Mesothelial cell of epicardium (in vitro differentiated cells): ENCODE measurements around the gene LTA. TPM values are rescaled to one million over a fixed set of nuclear protein-coding genes. Genes with fewer than 3 reads are reported as not detected.

Source experiments
- DNase-seq, 2 experiments: peaks; one replicate each; pipeline ENCODE4 v3.0.0; 2021; ENCODE audit warnings: low spot score in 2 of 2; ENCODE audit not compliant: unreplicated experiment in 2 of 2
- H3K27ac Mint-ChIP-seq: 2 replicates; pipeline ENCODE4 v1.8.0; 2021; ENCODE audit warnings: mixed read lengths
- H3K27me3 Mint-ChIP-seq: 2 replicates; pipeline ENCODE4 v1.8.0; 2021; ENCODE audit warnings: low read depth, mixed read lengths
- H3K36me3 Mint-ChIP-seq: 2 replicates; pipeline ENCODE4 v1.8.0; 2021; ENCODE audit warnings: mixed read lengths
- H3K4me1 Mint-ChIP-seq: 2 replicates; pipeline ENCODE4 v1.8.0; 2021; ENCODE audit warnings: mixed read lengths
- H3K4me3 Mint-ChIP-seq: 2 replicates; pipeline ENCODE4 v1.8.0; 2021; ENCODE audit warnings: mild to moderate bottlenecking, moderate library complexity, mixed read lengths
- H3K9me3 Mint-ChIP-seq: 2 replicates; pipeline ENCODE4 v1.8.0; 2021; ENCODE audit warnings: mixed read lengths
- CTCF ChIP-seq: fragments of 200-600 bp; sonication (generic); IDR thresholded peaks from one replicate; pipeline ENCODE4 v1.5.0; 2021; ENCODE audit warnings: antibody characterized with exemption; ENCODE audit not compliant: unreplicated experiment
- total RNA-seq: library from RNA; stranded (reverse); gene quantifications from 3 replicates; pipeline ENCODE4 v1.2.1, GENCODE V29; 2021

The LTA gene
- total RNA-seq, 1 donor from 2014 or later = 0.16 TPM

- Mint-ChIP-seq H3K4me1 (no peaks in the 10 kb centered on the region), H3K9me3 (no peaks in the 10 kb centered on the region), H3K27ac (no peak overlapping the region), H3K36me3 (no peaks in the 10 kb centered on the region), H3K27me3 (no peaks in the 10 kb centered on the region), H3K4me3 (no peak overlapping the region)
- TF ChIP-seq CTCF = peak; percentile 25
- no peak for DNase-seq
These were observed 24.9 kb downstream of the LTA start for GRCh38 chr6:31597006-31597405.

GRCh38 chr6:31607317-31607716 lies 35.2 kb downstream of the LTA start:
- TF ChIP-seq CTCF = no peak
- Mint-ChIP-seq H3K36me3 (no peaks in the 10 kb centered on the region), H3K27me3 (no peaks in the 10 kb centered on the region), H3K9me3 (no peaks in the 10 kb centered on the region), H3K4me1 (peaks cover 15% of the 10 kb centered on the region), H3K4me3 (no peak overlapping the region), H3K27ac (no peak overlapping the region)
- no peak for DNase-seq

GRCh38 chr6:31609519-31610406 lies 37.7 kb downstream of the LTA start:
- no peak overlapping the region for H3K4me3 Mint-ChIP-seq
- no peak for TF ChIP-seq CTCF
- no peaks in the 10 kb centered on the region for H3K9me3 Mint-ChIP-seq
- H3K27ac Mint-ChIP-seq = peak overlapping the region; percentile 37
- H3K36me3 Mint-ChIP-seq = no peaks in the 10 kb centered on the region
- H3K4me1 Mint-ChIP-seq = peaks cover 24% of the 10 kb centered on the region
- no peaks in the 10 kb centered on the region for H3K27me3 Mint-ChIP-seq
- no peak for DNase-seq

- Mint-ChIP-seq H3K27ac (peak overlapping the region; percentile 1), H3K9me3 (no peaks in the 10 kb centered on the region), H3K4me1 (peaks cover 32% of the 10 kb centered on the region), H3K36me3 (no peaks in the 10 kb centered on the region), H3K27me3 (no peaks in the 10 kb centered on the region), H3K4me3 (no peak overlapping the region)
- DNase-seq = no peak
- no peak for TF ChIP-seq CTCF
These were observed 38.9 kb downstream of the LTA start for GRCh38 chr6:31610968-31611367.

GRCh38 chr6:31614075-31614619 lies 42.1 kb downstream of the LTA start:
- no peak for DNase-seq
- H3K9me3 Mint-ChIP-seq = no peaks in the 10 kb centered on the region
- peak overlapping the region; percentile 21 for H3K27ac Mint-ChIP-seq
- no peaks in the 10 kb centered on the region for H3K27me3 Mint-ChIP-seq
- H3K36me3 Mint-ChIP-seq = no peaks in the 10 kb centered on the region
- peaks cover 35% of the 10 kb centered on the region for H3K4me1 Mint-ChIP-seq
- H3K4me3 Mint-ChIP-seq = no peak overlapping the region
- TF ChIP-seq CTCF = no peak
